NB4 (cell line): ENCODE data around the gene OR10A5.

Experiments used
- CTCF ChIP-seq: IDR thresholded peaks from one replicate; pipeline ENCODE4 v1.5.1; 2012; ENCODE audit warnings: low read depth, low read length
- MAX ChIP-seq: IDR thresholded peaks from 2 replicates; pipeline ENCODE4 v1.6.1; 2011; ENCODE audit warnings: low read depth, low read length
- MYC ChIP-seq: IDR thresholded peaks from 2 replicates; pipeline ENCODE4 v1.6.1; 2011; ENCODE audit warnings: low read depth, low read length
- POLR2A ChIP-seq: IDR thresholded peaks from 2 replicates; pipeline ENCODE4 v1.6.1; 2011; ENCODE audit warnings: mild to moderate bottlenecking; ENCODE audit not compliant: insufficient read length; ENCODE audit errors: extremely low read depth

GRCh38 chr11:6855971-6856541 lies 10.6 kb downstream of the OR10A5 start:
- TF ChIP-seq CTCF (no peak), MAX (no peak), POLR2A (no peak), MYC (no peak)
